NB4 (cell line): ENCODE measurements around the gene ZMYND8.
"Not testable (repeated sequence)": the region's sequence is repeated elsewhere in the genome, so short reads cannot be mapped to it uniquely, and the experiment has no call there.

Source experiments
- MYC ChIP-seq: IDR thresholded peaks from 2 replicates; pipeline ENCODE4 v1.6.1; 2011; ENCODE audit warnings: low read depth, low read length
- POLR2A ChIP-seq: IDR thresholded peaks from 2 replicates; pipeline ENCODE4 v1.6.1; 2011; ENCODE audit warnings: mild to moderate bottlenecking; ENCODE audit not compliant: insufficient read length; ENCODE audit errors: extremely low read depth
- TF ChIP-seq, protein P1 (sequence below): IDR thresholded peaks from one replicate; pipeline ENCODE4 v1.5.1; 2012; ENCODE audit warnings: low read depth, low read length
- TF ChIP-seq, protein P2 (sequence below): IDR thresholded peaks from 2 replicates; pipeline ENCODE4 v1.6.1; 2011; ENCODE audit warnings: low read depth, low read length

DNA sequence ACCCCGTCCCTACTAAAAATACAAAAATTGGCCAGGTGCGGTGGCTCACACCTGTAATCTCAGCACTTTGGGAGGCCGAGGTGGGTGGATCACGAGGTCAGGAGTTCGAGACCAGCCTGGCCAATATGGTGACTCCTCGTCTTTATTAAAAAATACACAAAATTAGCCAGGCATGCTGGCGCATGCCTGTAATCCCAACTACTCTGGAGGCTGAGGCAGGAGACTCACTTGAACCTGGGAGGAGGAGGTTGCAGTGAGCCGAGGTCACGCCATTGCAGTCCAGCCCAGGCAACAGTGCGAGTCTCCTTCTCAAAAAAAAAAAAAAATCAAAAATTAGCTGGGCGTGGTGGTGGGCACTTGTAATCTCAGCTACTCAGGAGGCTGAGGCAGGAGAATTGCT, 9.8 kb upstream of the ZMYND8 start:
- TF ChIP-seq, protein P1, sequence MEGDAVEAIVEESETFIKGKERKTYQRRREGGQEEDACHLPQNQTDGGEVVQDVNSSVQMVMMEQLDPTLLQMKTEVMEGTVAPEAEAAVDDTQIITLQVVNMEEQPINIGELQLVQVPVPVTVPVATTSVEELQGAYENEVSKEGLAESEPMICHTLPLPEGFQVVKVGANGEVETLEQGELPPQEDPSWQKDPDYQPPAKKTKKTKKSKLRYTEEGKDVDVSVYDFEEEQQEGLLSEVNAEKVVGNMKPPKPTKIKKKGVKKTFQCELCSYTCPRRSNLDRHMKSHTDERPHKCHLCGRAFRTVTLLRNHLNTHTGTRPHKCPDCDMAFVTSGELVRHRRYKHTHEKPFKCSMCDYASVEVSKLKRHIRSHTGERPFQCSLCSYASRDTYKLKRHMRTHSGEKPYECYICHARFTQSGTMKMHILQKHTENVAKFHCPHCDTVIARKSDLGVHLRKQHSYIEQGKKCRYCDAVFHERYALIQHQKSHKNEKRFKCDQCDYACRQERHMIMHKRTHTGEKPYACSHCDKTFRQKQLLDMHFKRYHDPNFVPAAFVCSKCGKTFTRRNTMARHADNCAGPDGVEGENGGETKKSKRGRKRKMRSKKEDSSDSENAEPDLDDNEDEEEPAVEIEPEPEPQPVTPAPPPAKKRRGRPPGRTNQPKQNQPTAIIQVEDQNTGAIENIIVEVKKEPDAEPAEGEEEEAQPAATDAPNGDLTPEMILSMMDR, result not testable (repeated sequence)
- TF ChIP-seq POLR2A, MYC: not testable (repeated sequence)
- TF ChIP-seq, protein P2, sequence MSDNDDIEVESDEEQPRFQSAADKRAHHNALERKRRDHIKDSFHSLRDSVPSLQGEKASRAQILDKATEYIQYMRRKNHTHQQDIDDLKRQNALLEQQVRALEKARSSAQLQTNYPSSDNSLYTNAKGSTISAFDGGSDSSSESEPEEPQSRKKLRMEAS, result not testable (repeated sequence)
